Measurements from ENCODE around the gene EDAR. TPM values are rescaled to one million over a fixed set of nuclear protein-coding genes. Genes with fewer than 3 reads are reported as not detected.

Gene EDAR
- polyA plus RNA-seq, 1 experiment, result not detected

DNA sequence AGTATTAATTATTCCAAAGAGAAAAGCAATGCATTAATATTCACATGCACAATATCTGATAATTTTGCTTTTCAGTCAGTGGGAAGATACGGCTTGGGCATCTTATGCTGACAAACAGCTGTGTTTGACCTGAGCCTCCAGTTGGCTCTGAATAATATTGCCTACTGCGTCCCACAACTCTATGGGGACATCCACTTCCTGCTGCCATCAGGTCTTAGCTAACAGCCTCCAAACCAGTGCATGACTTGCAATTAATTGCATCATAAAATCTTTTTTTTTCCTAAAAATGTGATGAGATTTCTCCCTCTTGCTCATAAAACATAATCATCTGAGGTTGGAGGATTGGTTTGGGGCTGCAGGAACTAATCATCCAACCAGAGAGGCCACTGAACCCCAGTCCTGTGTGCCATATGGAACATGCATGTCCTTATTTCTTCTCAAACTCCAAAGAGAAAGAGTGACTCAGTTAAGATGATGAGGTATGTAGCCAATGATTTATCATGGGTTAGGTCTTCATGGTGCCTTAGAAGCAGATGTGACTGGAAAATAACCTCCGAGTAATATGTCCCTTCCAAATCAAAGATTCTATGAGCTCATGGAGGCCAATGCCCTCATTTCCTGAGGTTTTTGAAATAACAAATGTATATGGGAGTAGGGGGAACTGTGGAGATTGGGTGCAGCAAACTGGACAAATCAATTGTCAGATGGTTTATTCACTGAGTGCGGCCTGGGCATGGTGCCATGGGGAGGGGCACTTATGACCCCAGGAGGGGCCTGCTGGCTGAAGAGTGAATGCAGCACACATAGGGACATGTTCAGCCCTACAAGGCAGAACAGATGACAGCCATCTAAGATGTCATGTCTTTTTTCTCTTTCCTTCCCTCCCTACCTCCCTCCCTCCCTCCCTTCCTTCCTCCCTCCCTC, 39.4 kb downstream of the EDAR start:
- POLR2A ChIA-PET, result no interaction called here
- TF ChIP-seq, protein P1, sequence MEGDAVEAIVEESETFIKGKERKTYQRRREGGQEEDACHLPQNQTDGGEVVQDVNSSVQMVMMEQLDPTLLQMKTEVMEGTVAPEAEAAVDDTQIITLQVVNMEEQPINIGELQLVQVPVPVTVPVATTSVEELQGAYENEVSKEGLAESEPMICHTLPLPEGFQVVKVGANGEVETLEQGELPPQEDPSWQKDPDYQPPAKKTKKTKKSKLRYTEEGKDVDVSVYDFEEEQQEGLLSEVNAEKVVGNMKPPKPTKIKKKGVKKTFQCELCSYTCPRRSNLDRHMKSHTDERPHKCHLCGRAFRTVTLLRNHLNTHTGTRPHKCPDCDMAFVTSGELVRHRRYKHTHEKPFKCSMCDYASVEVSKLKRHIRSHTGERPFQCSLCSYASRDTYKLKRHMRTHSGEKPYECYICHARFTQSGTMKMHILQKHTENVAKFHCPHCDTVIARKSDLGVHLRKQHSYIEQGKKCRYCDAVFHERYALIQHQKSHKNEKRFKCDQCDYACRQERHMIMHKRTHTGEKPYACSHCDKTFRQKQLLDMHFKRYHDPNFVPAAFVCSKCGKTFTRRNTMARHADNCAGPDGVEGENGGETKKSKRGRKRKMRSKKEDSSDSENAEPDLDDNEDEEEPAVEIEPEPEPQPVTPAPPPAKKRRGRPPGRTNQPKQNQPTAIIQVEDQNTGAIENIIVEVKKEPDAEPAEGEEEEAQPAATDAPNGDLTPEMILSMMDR (IDR thresholded peaks at IDR 0.05; ENCODE audit: low read depth, low read length), result no peak
- no peak for DNase-seq (ENCODE audit: low read depth, low spot score)
- no peak overlapping the region for H3K4me3 ChIP-seq (ENCODE audit: low read depth, low read length)
- CTCF ChIA-PET, result no interaction called here
- H3K27me3 ChIP-seq (ENCODE audit: control insufficient read depth, insufficient read depth, low read length), result peaks cover 25% of the 10 kb centered on the region
- H3K27ac ChIP-seq (ENCODE audit: low read depth, low read length), result no peak overlapping the region
- H3K9me3 ChIP-seq (ENCODE audit: control insufficient read depth, insufficient read depth, low read length), result peaks cover 8% of the 10 kb centered on the region

GRCh38 chr2:108947271-108947907, 41.6 kb downstream of the EDAR start:
- DNase-seq (ENCODE audit: low read depth, low spot score), result no peak
- Histone ChIP-seq H3K27me3 (ENCODE audit: control insufficient read depth, insufficient read depth, low read length) (peaks cover 12% of the 10 kb centered on the region), H3K27ac (ENCODE audit: low read depth, low read length) (no peak overlapping the region), H3K4me3 (ENCODE audit: low read depth, low read length) (no peak overlapping the region), H3K9me3 (ENCODE audit: control insufficient read depth, insufficient read depth, low read length) (peaks cover 8% of the 10 kb centered on the region)
- POLR2A ChIA-PET, result no interaction called here
- TF ChIP-seq, protein P1 (IDR thresholded peaks at IDR 0.05; ENCODE audit: low read depth, low read length), result no peak
- CTCF ChIA-PET, result no interaction called here

- Histone ChIP-seq H3K27ac (ENCODE audit: low read depth, low read length) (no peak overlapping the region), H3K27me3 (ENCODE audit: control insufficient read depth, insufficient read depth, low read length) (peaks cover 12% of the 10 kb centered on the region)
These were observed 42.6 kb downstream of the EDAR start for GRCh38 chr2:108946442-108946841.

GRCh38 chr2:108945969-108946368, 43.1 kb downstream of the EDAR start:
- POLR2A ChIA-PET, result no interaction called here
- H3K9me3 ChIP-seq (ENCODE audit: control insufficient read depth, insufficient read depth, low read length), result peaks cover 8% of the 10 kb centered on the region
- no peak overlapping the region for H3K27ac ChIP-seq (ENCODE audit: low read depth, low read length)
- TF ChIP-seq, protein P1 (IDR thresholded peaks at IDR 0.05; ENCODE audit: low read depth, low read length), result no peak
- CTCF ChIA-PET, result interaction anchor here (0.6 kb wide), 1 partner anchor 44 kb away, joined by 3 read pairs; no protein-coding TSS in a partner anchor
- peaks cover 17% of the 10 kb centered on the region for H3K27me3 ChIP-seq (ENCODE audit: control insufficient read depth, insufficient read depth, low read length)
- DNase-seq (ENCODE audit: low read depth, low spot score), result no peak
- no peak overlapping the region for H3K4me3 ChIP-seq (ENCODE audit: low read depth, low read length)

More at GRCh38 chr2:108946442-108946841, 42.6 kb downstream of the EDAR start:
- CTCF ChIA-PET, result no interaction called here
- TF ChIP-seq, protein P1 (IDR thresholded peaks at IDR 0.05; ENCODE audit: low read depth, low read length), result no peak
- DNase-seq (ENCODE audit: low read depth, low spot score), result no peak
- Histone ChIP-seq H3K9me3 (ENCODE audit: control insufficient read depth, insufficient read depth, low read length) (peaks cover 8% of the 10 kb centered on the region), H3K4me3 (ENCODE audit: low read depth, low read length) (no peak overlapping the region)
- POLR2A ChIA-PET, result no interaction called here
